Measurements from ENCODE around the gene PCNT.
"Not testable (repeated sequence)": the region's sequence is repeated elsewhere in the genome, so short reads cannot be mapped to it uniquely, and the experiment has no call there.

The PCNT gene

DNA sequence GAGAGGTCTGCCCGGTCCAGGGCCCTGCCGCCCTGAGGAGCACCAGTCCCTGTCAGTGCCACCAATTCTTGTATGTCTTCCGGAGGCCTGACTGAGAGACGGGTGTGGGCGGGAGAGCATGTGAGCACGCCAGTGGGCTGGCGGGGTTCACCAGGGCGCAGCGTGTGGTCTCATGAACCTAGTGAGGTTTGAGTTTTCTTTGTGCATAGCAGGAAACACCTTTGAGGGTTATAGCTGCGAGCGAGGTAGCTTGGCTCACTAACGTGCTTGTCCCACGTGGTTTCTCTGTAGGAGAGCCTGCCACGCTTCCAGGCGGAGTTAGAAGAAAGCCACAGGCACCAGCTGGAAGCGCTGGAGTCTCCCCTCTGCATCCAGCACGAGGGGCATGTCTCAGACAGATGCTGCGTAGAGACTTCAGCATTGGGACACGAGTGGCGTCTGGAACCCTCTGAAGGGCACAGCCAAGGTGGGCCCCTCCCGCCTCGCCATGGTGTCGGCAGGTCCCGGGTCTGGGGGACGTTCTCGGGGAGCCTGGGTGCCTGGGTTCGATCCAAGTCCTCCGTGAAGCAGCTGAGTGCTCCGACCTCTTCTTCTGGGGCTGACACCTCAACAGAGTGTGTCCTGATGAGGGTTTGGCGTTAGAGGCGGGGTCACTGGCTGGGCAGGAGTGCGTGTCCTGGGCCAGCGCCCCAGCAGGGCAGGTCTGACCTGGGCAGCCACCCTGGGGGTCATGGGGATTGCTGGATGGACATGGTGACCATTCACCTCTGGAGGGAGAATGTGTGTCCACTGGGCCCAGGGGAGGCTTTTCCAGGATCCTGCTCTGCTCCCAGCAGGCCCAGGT is 31.4 kb downstream of the PCNT start:
- in situ Hi-C loops (cut with HindIII; ENCODE audit: low sequenced_read_pairs) = no loop called here

DNA sequence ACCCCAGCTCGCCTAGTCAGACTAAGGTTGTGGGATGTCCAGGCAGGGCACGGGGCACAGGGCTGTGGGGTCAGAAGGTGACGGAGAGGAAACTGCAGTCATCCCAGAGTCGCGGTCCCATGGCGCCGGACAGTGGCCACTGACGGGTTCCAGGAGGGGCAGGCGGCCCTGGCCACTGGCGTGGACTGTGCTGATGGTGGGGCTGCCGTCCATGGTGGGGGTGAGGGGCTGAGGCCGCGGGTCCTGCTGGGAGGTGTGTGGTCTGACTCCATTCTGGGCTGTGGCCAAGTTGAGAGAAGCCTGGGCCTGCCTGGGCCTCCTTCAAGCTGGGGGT is 32.0 kb downstream of the PCNT start:
- in situ Hi-C loops (cut with HindIII; ENCODE audit: low sequenced_read_pairs) = no loop called here

DNA sequence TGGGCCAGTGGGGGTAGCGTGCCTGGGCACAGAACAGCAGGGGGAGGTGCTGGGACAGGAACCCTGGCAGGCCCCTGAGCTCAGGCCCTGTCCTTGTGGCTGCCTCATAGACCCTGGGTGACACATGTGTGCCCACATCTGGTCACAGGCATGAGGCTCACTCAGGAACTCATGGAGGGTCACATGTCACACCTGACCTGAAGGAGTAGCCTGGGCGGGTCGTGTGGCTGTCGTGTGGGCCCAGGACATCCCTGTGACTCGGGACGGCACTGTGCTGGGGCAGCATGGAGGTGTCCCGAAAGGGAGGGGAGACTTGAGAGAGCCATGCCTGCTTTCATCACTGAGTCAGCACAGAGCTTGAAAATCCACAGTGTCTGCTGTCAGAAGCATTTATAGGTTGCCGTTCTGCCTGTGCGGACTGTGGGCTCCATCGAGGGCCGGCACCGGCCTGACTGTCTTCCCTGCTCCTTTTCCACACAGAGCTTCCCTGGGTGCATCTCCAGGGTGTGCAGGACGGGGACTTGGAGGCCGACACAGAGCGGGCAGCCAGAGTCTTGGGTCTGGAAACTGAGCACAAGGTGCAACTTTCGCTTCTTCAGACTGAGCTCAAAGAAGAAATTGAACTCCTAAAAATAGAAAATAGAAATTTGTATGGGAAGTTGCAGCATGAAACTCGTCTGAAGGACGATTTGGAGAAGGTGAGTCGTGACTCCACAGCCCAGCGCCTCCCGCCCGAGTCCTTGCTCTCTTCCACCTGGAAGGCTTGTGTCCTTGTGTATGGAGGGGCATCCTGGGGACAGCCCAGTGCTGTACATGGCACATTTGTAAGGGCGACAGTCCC is 32.8 kb downstream of the PCNT start:
- in situ Hi-C loops (cut with HindIII; ENCODE audit: low sequenced_read_pairs) = no loop called here

DNA sequence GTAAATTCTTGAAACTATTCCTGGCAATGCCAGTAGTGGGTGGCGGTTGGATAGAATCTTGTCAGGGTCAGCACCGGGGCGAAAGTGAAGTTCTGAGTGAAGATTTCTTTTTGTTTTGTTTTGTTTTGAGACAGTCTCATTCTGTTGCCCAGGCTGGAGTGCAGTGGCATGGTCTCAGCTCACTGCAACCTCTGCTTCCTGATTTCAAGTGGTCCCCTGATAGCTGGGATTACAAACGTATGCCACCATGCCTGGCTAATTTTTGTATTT is 33.3 kb downstream of the PCNT start:
- in situ Hi-C loops (cut with HindIII; ENCODE audit: low sequenced_read_pairs) = no loop called here

DNA sequence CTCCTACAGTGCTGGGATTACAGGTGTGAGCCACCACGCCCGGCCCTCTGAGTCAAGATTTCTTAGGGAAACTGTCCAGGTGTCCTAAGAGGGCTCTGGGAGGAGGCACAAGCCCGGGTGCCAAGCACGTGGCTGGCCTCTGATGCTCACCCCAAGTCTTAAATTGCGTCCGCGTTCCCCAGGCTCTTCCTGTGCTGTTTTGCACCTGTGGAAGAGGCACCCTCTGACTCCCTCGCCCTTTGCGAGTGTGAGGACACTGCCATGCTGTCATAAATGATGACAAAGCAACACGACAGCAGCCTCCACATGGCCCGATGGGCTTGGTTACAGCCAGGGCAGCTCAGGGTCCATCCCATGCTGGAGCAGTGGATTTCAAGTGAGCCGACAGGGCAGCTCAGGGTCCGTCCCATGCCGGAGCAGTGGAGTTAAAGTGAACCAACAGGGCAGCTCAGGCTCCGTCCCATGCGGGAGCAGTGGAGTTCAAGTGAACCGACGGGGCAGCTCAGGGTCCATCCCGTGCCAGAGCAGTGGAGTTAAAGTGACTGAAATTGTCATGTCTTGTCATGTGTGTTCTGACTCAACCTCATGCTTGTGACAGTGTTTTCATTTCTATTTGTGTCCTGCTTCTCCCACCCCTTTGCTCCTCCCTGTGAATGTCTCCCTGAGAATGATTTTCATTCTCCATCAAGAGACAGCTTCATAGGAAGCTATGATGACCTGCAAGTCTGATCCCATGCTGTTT is 33.9 kb downstream of the PCNT start:
- in situ Hi-C loops (cut with HindIII; ENCODE audit: low sequenced_read_pairs) = no loop called here

DNA sequence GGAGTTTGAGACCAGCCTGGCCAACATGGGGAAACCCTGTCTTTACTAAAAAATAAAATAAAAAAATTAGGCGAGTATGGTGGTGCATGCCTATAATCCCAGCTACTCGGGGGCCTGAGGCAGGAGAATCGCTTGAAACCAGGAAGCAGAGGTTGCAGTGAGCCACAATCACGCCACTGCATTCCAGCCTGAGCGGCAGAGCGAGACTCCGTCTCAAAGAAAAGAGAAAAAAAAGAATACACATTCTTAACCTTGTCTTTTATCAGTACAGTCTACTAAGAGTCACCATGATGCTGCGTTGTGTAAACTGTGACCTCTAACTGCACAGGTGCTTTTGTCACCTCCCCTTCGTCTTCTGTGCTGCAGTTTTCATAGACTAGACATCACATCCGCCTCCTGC is 37.2 kb downstream of the PCNT start:
- in situ Hi-C loops (cut with HindIII; ENCODE audit: low sequenced_read_pairs) = no loop called here

DNA sequence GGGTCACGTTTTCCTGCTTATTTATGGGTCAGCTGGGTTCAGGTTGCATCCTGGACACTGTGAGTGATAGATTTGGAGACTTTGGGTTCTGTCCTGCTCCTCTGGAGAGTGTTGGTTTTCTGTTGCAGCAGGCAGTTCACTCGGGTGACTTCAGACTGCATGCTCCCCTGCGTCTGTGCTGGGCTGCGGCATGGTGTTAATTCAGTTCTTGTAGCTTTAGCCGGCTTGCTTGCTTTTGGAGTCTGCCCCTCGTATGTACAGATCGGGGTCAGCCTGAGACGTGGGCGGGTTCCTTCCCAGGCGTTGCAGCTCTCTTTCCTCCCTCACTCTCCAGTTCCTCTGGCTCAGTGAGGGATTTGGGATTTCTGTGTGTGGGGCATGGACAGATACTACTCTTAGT is 38.0 kb downstream of the PCNT start:
- in situ Hi-C loops (cut with HindIII; ENCODE audit: low sequenced_read_pairs) = no loop called here

DNA sequence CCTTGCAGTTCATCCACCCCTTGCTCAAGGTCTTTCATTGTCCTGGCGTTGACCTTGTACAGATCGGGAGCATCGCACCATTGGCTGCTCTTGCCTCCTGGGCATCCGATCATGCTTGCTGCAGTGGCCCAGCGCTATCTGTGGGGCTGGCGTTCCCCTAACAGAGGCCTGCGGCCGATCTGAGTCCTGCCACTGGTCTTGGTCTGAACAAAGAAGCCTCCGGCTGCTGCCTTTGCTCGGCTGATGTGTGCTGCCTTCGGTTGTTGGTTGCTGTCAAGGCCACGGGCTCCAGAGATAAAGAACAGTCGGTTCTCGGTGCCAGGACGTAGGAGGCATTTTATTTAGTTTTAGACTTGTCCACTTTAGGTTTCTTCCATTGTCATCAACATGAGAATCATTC is 39.0 kb downstream of the PCNT start:
- in situ Hi-C loops (cut with HindIII; ENCODE audit: low sequenced_read_pairs) = no loop called here

DNA sequence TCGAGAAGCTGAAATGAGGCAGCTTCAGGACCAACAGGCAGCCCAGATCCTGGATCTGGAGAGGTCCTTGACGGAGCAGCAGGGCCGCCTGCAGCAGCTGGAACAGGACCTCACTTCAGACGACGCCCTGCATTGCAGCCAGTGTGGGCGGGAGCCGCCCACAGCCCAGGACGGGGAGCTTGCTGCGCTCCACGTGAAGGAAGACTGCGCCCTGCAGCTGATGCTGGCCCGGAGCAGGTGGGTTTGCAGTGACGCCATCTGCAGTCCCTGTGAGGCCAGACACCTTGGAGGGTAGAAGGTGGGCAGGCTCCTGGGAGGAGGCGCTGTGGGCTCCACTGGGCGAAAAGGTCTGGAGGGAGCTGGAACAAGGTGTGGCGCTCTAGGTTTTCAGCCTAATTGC is 39.7 kb downstream of the PCNT start:
- in situ Hi-C loops (cut with HindIII; ENCODE audit: low sequenced_read_pairs) = no loop called here

DNA sequence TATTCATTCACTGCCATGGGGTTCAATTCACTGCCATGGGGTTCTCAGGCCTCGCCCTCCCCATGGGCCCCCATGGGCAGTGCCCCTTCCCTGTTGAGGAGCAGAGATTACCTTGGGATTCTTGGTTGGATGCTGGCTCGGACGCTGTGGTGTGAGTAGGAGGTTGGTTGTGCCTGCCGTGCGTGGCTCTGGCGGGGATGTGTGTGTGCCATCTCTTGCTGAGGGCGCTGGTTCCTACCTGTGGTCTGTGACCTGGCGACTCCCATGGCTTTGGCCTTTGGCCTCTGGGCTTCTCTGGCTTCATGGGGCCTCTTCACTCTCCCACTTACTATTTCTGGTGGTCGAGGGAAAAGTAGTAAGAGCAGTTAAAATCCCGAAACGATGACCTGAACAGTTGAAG is 42.1 kb downstream of the PCNT start:
- in situ Hi-C loops (cut with HindIII; ENCODE audit: low sequenced_read_pairs) = no loop called here

DNA sequence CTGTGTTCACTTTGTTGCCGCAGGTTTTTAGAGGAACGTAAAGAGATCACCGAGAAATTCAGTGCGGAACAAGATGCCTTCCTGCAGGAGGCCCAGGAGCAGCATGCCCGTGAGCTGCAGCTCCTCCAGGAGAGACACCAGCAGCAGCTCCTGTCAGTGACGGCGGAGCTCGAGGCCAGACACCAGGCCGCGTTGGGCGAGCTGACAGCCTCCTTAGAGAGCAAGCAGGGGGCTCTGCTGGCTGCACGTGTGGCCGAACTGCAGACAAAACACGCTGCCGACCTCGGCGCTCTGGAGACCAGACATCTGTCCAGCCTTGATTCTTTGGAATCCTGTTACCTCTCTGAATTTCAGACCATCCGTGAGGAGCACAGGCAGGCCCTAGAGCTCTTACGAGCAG is 42.6 kb downstream of the PCNT start:
- in situ Hi-C loops (cut with HindIII; ENCODE audit: low sequenced_read_pairs) = no loop called here

DNA sequence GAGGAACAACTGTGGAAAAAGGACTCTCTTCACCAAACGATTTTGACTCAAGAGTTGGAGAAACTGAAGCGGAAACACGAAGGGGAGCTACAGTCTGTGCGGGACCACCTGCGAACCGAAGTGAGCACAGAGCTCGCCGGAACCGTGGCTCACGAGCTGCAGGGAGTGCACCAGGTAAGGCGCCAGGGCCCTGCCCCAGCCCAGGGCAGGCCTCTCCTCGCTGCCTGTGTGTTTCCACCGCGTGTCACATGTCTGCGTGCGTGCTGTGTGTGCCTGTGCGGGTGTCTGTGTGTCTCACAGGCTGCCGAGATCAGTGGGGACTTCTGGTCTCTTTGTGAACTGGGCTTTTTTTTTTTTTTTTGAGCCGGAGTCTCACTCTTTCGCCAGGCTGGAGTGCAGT is 43.0 kb downstream of the PCNT start:
- in situ Hi-C loops (cut with HindIII; ENCODE audit: low sequenced_read_pairs) = no loop called here

DNA sequence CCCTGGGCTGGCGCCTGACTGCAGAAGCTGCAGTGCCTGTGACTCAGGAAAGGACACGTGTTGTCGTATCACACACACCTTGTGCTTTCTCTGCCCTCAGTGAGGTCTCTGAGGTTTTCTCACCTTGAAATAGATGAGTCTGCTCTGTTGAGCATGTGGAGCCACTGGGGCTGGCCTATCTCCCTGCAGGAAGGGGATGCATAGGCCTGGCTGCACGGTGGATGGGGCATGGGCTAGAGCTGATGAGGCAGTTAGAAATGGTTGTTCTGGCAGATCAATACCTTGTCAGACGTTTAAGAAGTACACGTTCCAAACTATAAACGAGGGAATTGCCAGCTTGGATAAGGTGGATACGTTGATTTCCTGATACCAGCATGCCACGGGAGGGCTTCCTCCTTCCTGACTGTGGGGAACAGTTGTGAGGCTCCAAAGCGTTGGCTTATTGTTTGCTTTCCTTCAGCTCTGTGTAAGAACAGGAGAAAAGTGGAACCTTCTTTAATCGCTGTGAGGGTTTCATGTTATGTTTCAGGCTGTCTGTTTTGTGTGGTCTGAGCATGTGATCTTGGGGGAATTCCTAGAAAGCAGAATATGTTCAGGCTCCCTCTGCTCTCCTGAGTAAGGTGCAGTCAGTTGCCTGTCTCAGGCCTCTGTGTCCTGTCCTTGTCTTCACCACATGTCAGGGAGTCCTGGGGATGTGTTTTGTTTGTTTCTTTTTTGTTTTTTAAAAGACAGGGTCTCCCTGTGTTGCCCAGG is 44.8 kb downstream of the PCNT start:
- in situ Hi-C loops (cut with HindIII; ENCODE audit: low sequenced_read_pairs) = no loop called here

DNA sequence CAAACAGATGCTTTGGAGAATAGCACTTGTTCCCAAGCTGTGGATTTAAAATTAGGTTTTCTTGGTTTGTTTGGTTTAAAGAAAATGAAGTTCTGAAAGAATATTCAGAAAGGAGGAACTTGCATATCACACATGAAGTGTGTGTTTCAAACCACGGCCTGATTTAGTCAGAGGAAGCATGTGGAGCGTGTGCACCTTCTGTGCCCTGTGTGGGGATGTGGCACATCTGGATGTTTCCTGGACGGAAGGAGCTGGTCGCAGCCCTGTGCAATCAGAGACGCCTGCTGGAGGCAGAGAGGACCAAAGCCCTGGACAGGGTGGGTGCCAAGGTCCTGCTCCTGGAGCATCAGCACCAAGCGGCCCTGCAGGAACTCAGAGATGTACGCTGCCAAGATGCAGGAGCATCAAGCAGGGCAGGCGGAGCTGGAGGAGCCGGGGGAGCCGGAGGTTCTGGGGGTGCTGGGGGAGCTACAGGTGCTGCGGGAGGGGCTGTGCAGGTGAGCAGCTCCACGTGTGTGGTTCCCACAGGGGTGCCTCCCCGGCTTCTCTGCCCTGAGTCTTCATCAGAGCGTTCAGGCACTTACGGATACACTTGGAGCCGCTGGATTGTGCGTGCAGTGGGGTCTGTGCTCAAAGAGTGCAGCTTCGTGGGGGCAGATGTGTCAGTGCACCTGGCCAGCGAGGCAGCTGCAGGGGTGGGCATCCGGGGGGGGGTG is 45.7 kb downstream of the PCNT start:
- in situ Hi-C loops (cut with HindIII; ENCODE audit: low sequenced_read_pairs) = no loop called here

DNA sequence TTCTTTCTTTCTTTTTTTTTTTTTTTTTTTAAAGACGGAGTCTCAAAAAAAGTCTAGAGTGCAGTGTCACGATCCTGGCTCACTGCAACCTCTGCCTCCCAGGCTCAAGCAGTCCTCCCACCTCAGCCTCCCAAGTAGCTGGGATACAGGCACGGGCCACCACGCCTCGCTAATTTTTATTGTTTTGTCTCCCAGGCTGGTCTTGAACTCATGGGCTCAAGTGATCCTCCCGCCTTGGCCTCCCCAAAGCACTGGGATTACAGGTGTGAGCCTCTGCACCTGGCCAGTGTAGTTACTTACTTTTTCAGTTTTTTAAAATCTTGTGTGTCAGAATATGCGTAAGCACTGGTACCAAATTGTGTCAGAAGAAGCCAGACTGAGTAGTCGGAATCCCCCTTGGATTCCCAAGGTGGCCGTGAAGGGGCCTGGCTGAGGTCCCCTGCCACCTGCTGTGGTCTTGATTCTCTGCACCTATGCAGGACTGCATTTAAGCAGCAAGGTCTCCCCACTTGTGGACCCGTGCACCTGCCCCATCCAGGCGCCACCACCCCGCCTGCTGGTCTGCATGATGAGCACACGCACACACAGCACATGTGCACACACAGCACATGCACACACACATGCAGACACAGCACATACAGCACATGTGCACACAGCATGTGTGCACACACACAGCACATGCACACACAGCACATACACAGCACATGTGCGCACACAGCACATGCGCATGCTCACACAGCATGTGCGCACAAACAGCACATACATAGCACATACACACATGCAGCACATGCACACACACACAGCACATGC is 47.5 kb downstream of the PCNT start:
- in situ Hi-C loops (cut with HindIII; ENCODE audit: low sequenced_read_pairs) = no loop called here

DNA sequence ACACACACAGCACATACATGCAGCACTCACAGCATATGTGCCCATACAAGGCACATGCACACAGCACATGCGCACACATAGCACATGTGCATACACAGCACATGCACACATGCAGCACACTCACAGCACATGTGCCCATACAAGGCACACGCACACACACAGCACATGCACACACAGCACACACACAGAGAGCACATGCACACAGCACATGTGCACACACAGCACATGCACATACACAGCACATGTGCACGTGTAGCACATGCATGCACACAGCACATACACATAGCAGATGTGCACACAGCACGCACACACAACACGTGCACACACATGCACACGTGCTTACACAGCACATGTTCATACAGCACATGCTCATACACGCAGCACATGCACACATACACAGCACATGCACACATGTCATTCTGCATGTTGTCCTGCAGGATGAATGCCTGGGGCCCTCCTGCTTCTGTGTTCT is 48.1 kb downstream of the PCNT start:
- in situ Hi-C loops (cut with HindIII; ENCODE audit: low sequenced_read_pairs) = no loop called here

DNA sequence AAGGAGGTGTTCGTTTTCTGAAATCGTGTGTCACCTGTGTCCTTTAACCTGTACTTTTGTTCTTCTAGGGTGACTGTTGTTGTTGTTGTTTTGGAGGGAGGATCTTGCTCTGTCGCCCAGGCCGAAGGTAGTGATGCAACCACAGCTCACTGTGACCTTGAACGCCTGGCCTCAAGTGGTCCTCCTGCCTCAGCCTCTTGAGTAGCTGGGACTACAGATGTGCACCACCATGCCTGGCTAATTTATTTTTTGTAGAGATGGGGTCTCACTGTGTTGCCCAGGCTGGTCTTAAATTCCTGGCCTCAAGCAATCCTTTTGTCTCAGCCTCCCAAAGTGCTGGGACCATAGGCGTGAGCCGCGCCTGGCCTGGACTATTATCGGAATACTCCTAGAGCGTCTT is 49.0 kb downstream of the PCNT start:
- in situ Hi-C loops (cut with HindIII; ENCODE audit: low sequenced_read_pairs) = not testable (repeated sequence)

DNA sequence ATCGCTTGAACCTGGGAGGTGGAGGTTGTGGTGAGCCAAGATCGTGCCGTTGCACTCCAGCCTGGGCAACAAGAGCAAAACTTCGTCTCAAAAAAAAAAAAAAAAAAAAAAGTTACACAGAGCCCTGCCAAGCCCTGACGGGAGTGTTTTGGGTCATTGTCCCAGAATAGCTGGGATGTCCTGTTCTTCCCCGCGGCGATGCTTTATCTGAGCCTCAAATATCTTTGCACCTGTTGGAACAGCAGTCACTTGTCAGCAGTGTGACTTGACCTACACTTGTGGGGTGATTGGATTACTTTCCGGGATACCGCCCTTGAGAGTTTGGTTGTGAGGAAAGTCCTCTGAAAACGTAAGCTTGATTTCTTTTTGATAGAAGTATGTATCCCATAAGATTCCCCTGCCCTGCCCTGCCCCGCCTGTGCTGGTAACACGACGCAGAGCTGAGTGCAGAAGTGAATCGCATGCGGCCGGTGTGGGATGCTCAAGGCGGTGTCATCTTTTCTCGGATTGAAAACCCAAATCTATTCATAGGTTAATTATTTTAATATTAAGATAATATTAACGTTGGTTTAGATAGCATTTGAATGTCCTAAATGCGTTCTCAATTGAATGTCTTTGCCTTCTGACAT is 50.9 kb downstream of the PCNT start:
- in situ Hi-C loops (cut with HindIII; ENCODE audit: low sequenced_read_pairs) = no loop called here

DNA sequence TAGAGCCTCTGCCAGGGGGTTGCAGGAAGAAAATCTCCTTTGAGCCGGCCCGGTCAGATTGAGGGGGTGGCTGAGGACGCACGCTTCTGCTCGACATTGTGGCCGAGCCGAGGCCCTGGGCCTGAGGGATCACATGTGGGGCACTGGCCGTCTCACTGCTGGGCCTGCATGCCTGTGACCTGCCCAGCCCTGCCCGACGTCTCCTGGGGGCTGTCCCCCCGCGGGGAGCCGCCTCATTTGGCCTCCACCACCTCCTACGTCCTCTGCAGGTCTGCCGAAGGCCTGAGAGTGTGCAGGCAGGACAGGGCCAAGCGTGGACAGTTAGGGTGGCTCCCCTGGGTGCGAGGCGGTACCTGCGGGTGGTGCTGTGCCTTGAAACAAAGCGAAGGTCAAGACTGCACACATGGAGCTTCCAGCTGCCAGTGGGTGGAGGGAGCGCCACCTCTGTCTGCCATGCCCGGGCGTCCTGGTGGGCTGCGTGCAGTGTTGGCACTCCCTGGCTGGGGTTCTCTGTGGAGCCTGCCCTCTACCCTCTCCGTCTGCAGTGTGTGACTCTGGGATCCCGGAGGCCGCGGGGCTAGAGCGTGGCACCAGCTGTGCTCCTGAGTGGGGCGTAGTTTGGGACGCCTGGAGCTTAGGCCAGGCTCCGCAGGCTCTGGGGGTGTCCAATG is 51.7 kb downstream of the PCNT start:
- in situ Hi-C loops (cut with HindIII; ENCODE audit: low sequenced_read_pairs) = no loop called here
